ENCODE data around the gene MATK. TPM values are rescaled to one million over a fixed set of nuclear protein-coding genes. Genes with fewer than 3 reads are reported as not detected.

The MATK gene
- total RNA-seq, 1 donor from 2014 or later: not detected

DNA sequence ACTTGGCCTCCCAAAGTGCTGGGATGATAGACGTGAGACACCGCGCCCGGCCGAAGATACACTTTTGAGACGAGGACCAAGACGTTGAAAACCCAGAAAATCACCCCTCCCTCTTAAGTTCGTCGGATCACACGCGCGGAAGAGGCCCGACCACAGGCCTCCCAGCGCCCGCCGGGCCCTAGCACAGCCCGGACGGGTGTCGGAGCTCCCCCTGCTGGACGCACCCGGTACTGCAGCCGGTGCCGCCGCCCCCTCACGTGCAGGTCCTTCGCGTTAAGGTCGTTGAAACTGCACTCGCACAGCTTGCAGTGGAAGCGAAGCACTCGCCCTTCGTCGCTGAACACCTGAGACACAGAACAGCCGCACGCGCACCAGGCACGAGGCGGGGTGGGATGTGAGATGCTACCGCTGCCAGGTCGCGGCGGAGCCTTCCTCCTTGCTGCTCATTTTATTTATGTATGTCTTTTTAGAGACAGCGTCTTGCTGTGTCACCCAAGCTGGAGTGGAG lies 35.7 kb upstream of the MATK start:
- no peak for FAIRE-seq

DNA sequence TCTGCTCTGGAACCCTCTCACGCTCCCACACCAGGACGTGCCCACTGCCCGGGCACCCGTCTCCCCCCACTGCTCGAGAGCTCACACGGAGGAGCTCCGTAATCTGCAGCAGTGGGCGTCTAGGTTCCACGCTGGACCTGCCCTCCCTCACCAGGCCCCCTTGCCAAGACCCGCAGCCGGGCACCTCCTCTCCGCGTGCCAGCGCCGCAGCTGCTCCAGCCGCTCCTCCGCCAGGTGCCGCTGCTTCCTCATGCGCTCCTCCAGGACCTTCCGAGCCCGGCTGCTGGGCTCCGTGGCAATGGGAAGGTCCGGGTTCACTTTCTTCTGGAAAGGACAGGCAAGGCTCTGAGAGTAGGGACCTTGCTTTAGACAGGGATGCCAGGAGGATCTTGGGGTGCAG lies 35.0 kb upstream of the MATK start:
- Histone ChIP-seq H3K9me3 (ENCODE audit: insufficient read depth, low read depth, low read length) (no peaks in the 10 kb centered on the region), H3K27me3 (ENCODE audit: insufficient read depth, low read length) (peaks cover 6% of the 10 kb centered on the region), H4K20me1 (ENCODE audit: insufficient read depth, low read length) (no peaks in the 10 kb centered on the region), H3K4me3 (ENCODE audit: insufficient read depth, low read depth, low read length) (no peak overlapping the region), H3K79me2 (ENCODE audit: insufficient read depth, low read length) (no peaks in the 10 kb centered on the region), H3K27ac (ENCODE audit: low read depth, low read length) (no peak overlapping the region), H3K4me1 (ENCODE audit: insufficient read depth, low read length) (peaks cover 7% of the 10 kb centered on the region), H2AFZ (ENCODE audit: low read depth, low read length) (no peak overlapping the region), H3K9ac (ENCODE audit: low read length) (no peak overlapping the region), H3K4me2 (ENCODE audit: low read length) (no peak overlapping the region), H3K36me3 (ENCODE audit: insufficient read depth, low read length) (no peaks in the 10 kb centered on the region)
- Mint-ChIP-seq H3K36me3 (ENCODE audit: low read depth, unreplicated experiment) (no peaks in the 10 kb centered on the region), H3K9me3 (ENCODE audit: unreplicated experiment) (no peaks in the 10 kb centered on the region), H3K4me1 (ENCODE audit: low read depth, unreplicated experiment) (peaks cover 3% of the 10 kb centered on the region), H3K27ac (ENCODE audit: unreplicated experiment) (no peak overlapping the region), H3K4me3 (ENCODE audit: unreplicated experiment) (no peak overlapping the region), H3K27me3 (ENCODE audit: low read depth, unreplicated experiment) (peaks cover 21% of the 10 kb centered on the region)
- FAIRE-seq: no peak
- TF ChIP-seq EZH2 (IDR thresholded peaks at IDR 0.05; ENCODE audit: insufficient read depth, low read length): no peak
- TF ChIP-seq, protein P1, sequence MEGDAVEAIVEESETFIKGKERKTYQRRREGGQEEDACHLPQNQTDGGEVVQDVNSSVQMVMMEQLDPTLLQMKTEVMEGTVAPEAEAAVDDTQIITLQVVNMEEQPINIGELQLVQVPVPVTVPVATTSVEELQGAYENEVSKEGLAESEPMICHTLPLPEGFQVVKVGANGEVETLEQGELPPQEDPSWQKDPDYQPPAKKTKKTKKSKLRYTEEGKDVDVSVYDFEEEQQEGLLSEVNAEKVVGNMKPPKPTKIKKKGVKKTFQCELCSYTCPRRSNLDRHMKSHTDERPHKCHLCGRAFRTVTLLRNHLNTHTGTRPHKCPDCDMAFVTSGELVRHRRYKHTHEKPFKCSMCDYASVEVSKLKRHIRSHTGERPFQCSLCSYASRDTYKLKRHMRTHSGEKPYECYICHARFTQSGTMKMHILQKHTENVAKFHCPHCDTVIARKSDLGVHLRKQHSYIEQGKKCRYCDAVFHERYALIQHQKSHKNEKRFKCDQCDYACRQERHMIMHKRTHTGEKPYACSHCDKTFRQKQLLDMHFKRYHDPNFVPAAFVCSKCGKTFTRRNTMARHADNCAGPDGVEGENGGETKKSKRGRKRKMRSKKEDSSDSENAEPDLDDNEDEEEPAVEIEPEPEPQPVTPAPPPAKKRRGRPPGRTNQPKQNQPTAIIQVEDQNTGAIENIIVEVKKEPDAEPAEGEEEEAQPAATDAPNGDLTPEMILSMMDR (IDR thresholded peaks at IDR 0.05; ENCODE audit: insufficient read depth, low read depth, low read length): no peak
- no peak for DNase-seq (ENCODE audit: low read depth)

More for the DNA sequence above, 35.7 kb upstream of the MATK start:
- no peaks in the 10 kb centered on the region for H3K36me3 ChIP-seq (ENCODE audit: insufficient read depth, low read length)
- Mint-ChIP-seq H3K27me3 (ENCODE audit: low read depth, unreplicated experiment) (peaks cover 25% of the 10 kb centered on the region), H3K9me3 (ENCODE audit: unreplicated experiment) (no peaks in the 10 kb centered on the region), H3K4me1 (ENCODE audit: low read depth, unreplicated experiment) (peaks cover 3% of the 10 kb centered on the region), H3K27ac (ENCODE audit: unreplicated experiment) (peak overlapping the region; percentile 9), H3K36me3 (ENCODE audit: low read depth, unreplicated experiment) (no peaks in the 10 kb centered on the region), H3K4me3 (ENCODE audit: unreplicated experiment) (no peak overlapping the region)
- H3K9ac ChIP-seq (ENCODE audit: low read length): no peak overlapping the region
- no peaks in the 10 kb centered on the region for H4K20me1 ChIP-seq (ENCODE audit: insufficient read depth, low read length)
- H3K4me2 ChIP-seq (ENCODE audit: low read length): no peak overlapping the region
- H3K27ac ChIP-seq (ENCODE audit: low read depth, low read length): no peak overlapping the region
- no peaks in the 10 kb centered on the region for H3K79me2 ChIP-seq (ENCODE audit: insufficient read depth, low read length)
- H3K4me1 ChIP-seq (ENCODE audit: insufficient read depth, low read length): peaks cover 7% of the 10 kb centered on the region
- H2AFZ ChIP-seq (ENCODE audit: low read depth, low read length): no peak overlapping the region
- no peaks in the 10 kb centered on the region for H3K9me3 ChIP-seq (ENCODE audit: insufficient read depth, low read depth, low read length)
- TF ChIP-seq, protein P1 (IDR thresholded peaks at IDR 0.05; ENCODE audit: insufficient read depth, low read depth, low read length): peak; percentile 48
- no peak for TF ChIP-seq EZH2 (IDR thresholded peaks at IDR 0.05; ENCODE audit: insufficient read depth, low read length)
- H3K4me3 ChIP-seq (ENCODE audit: insufficient read depth, low read depth, low read length): no peak overlapping the region
- peaks cover 6% of the 10 kb centered on the region for H3K27me3 ChIP-seq (ENCODE audit: insufficient read depth, low read length)
- DNase-seq (ENCODE audit: low read depth): no peak

DNA sequence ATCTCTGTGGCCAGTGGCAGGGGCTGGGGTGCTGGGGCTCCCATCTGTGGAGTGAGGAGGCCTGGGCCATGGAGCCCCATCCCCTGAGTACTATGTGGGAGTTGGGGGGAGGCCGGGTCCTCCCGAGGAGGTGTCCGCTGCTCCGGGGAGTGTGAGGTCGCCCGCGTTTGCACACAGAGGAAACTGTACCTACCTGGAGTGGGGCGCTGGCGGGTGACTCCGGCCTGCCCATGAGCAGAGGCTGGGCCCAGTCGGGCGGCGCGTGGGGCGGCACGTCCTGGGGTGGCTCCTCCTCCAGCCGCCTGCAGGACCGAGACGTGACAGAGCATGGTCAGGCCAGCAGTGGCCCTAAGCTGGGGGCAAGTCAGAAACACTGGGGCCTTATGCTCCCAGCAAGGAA lies 33.8 kb upstream of the MATK start:
- no peak overlapping the region for H2AFZ ChIP-seq (ENCODE audit: low read depth, low read length)
- TF ChIP-seq, protein P1 (IDR thresholded peaks at IDR 0.05; ENCODE audit: insufficient read depth, low read depth, low read length): no peak
- TF ChIP-seq EZH2 (IDR thresholded peaks at IDR 0.05; ENCODE audit: insufficient read depth, low read length): no peak
- no peak for FAIRE-seq

More for the DNA sequence above, 33.8 kb upstream of the MATK start:
- Histone ChIP-seq H3K9ac (ENCODE audit: low read length) (no peak overlapping the region), H3K4me3 (ENCODE audit: insufficient read depth, low read depth, low read length) (no peak overlapping the region), H3K27ac (ENCODE audit: low read depth, low read length) (no peak overlapping the region), H3K4me2 (ENCODE audit: low read length) (no peak overlapping the region), H3K36me3 (ENCODE audit: insufficient read depth, low read length) (no peaks in the 10 kb centered on the region), H3K79me2 (ENCODE audit: insufficient read depth, low read length) (no peaks in the 10 kb centered on the region), H4K20me1 (ENCODE audit: insufficient read depth, low read length) (no peaks in the 10 kb centered on the region), H3K27me3 (ENCODE audit: insufficient read depth, low read length) (peaks cover 6% of the 10 kb centered on the region), H3K9me3 (ENCODE audit: insufficient read depth, low read depth, low read length) (no peaks in the 10 kb centered on the region), H3K4me1 (ENCODE audit: insufficient read depth, low read length) (peaks cover 7% of the 10 kb centered on the region)
- DNase-seq (ENCODE audit: low read depth): no peak
- no peaks in the 10 kb centered on the region for H3K9me3 Mint-ChIP-seq (ENCODE audit: unreplicated experiment)
- no peak overlapping the region for H3K27ac Mint-ChIP-seq (ENCODE audit: unreplicated experiment)
- no peaks in the 10 kb centered on the region for H3K36me3 Mint-ChIP-seq (ENCODE audit: low read depth, unreplicated experiment)
- H3K27me3 Mint-ChIP-seq (ENCODE audit: low read depth, unreplicated experiment): peaks cover 13% of the 10 kb centered on the region
- peaks cover 3% of the 10 kb centered on the region for H3K4me1 Mint-ChIP-seq (ENCODE audit: low read depth, unreplicated experiment)
- H3K4me3 Mint-ChIP-seq (ENCODE audit: unreplicated experiment): no peak overlapping the region
